Mucosa of descending colon (tissue), 3 donors: Measurements from ENCODE around the gene EXTL1. TPM values are rescaled to one million over a fixed set of nuclear protein-coding genes. Genes with fewer than 3 reads are reported as not detected.
A peak's percentile ranks its signal among the peaks of the same experiment; 100 is the strongest.

ENCODE experiments used
- ATAC-seq: fragments of 200-7000 bp; cut with Tn5 transposase; one replicate; pipeline ENCODE4 v1.9.1; 2020; ENCODE audit warnings: mild to moderate bottlenecking, moderate library complexity
- DNase-seq, 3 donors: peaks; one replicate each; pipeline ENCODE4 v3.0.0-alpha.2; 2020
- H3K36me3 ChIP-seq: fragments of 200-600 bp; one replicate; pipeline ENCODE4 v1.8.0; 2021; ENCODE audit warnings: low read depth, mild to moderate bottlenecking
- H3K4me1 ChIP-seq: fragments of 200-600 bp; one replicate; pipeline ENCODE4 v1.8.0; 2021; ENCODE audit warnings: low read depth, mild to moderate bottlenecking
- H3K4me3 ChIP-seq: fragments of 200-600 bp; one replicate; pipeline ENCODE4 v1.8.0; 2021; ENCODE audit warnings: mild to moderate bottlenecking
- H3K9me3 ChIP-seq: fragments of 200-600 bp; one replicate; pipeline ENCODE4 v1.8.0; 2021; ENCODE audit warnings: mild to moderate bottlenecking
- CTCF ChIP-seq: fragments of 200-600 bp; IDR thresholded peaks from one replicate; pipeline ENCODE4 v1.8.0; 2022; ENCODE audit warnings: antibody characterized with exemption, mild to moderate bottlenecking
- intact Hi-C, 2 donors: fragments of 100-400 bp; cut with DNase I in 1 of 2; cut with micrococcal nuclease in 1 of 2; formaldehyde crosslinking; loops; one replicate each; pipeline versions ENCODE4 v1.11.0 to v1.11.1; 2022; cut with DNase I, micrococcal nuclease
- total RNA-seq, 3 donors: library from RNA; stranded (reverse); fragmentation: NEBNext Ultra II Directional in 2 of 3; extraction: Animal tissue kit (Norgen Biotek cat#: 25700) in 2 of 3; gene quantifications; one replicate each; pipeline versions ENCODE4 v1.2.1 to v1.2.4, GENCODE V29; 2021 to 2023
- donor health status: DM: no; HTN: no; CAD: no; lungs with moderate emphysema.
- donor health status: DM: no; HTN: no; CAD: no.
- donor health status: DM: no; HTN: yes; CAD: no.

The EXTL1 gene
- total RNA-seq, 3 donors from 2014 or later: 0.14 to 1.7 TPM; not detected in 1

- no peaks in the 10 kb centered on the region for H3K4me1 ChIP-seq
- ATAC-seq: no peak
- TF ChIP-seq CTCF: no peak
- no peak overlapping the region for H3K4me3 ChIP-seq
- no peaks in the 10 kb centered on the region for H3K36me3 ChIP-seq
- H3K9me3 ChIP-seq: no peaks in the 10 kb centered on the region
- intact Hi-C loops: no loop called here
- no peak for DNase-seq
These were observed 48.3 kb downstream of the EXTL1 start for GRCh38 chr1:26069941-26070295.

GRCh38 chr1:26070296-26070962 lies 48.9 kb downstream of the EXTL1 start:
- TF ChIP-seq CTCF: no peak
- intact Hi-C loops: no loop called here
- H3K9me3 ChIP-seq: no peaks in the 10 kb centered on the region
- H3K36me3 ChIP-seq: no peaks in the 10 kb centered on the region
- DNase-seq: no peak
- H3K4me3 ChIP-seq: no peak overlapping the region
- ATAC-seq: no peak
- H3K4me1 ChIP-seq: no peaks in the 10 kb centered on the region

- DNase-seq (no peak), ATAC-seq (no peak)
- Histone ChIP-seq H3K36me3 (no peaks in the 10 kb centered on the region), H3K4me1 (no peaks in the 10 kb centered on the region), H3K4me3 (no peak overlapping the region), H3K9me3 (no peaks in the 10 kb centered on the region)
- intact Hi-C loops: no loop called here
- TF ChIP-seq CTCF: no peak
These were observed 49.4 kb downstream of the EXTL1 start for GRCh38 chr1:26070963-26071342.

- H3K36me3 ChIP-seq: no peaks in the 10 kb centered on the region
- no peaks in the 10 kb centered on the region for H3K9me3 ChIP-seq
- H3K4me1 ChIP-seq: no peaks in the 10 kb centered on the region
- DNase-seq: no peak
- intact Hi-C loops: no loop called here
- no peak for ATAC-seq
- H3K4me3 ChIP-seq: no peak overlapping the region
- no peak for TF ChIP-seq CTCF
These were observed 50.7 kb downstream of the EXTL1 start for GRCh38 chr1:26072305-26072704.

GRCh38 chr1:26075421-26076144 lies 54.0 kb downstream of the EXTL1 start:
- Histone ChIP-seq H3K4me1 (peaks cover 2% of the 10 kb centered on the region), H3K9me3 (no peaks in the 10 kb centered on the region), H3K36me3 (no peaks in the 10 kb centered on the region), H3K4me3 (no peak overlapping the region)
- DNase-seq (no peak), ATAC-seq (peak; percentile 69)
- TF ChIP-seq CTCF: no peak
- intact Hi-C loops: no loop called here
